A673 (cell line): ENCODE measurements around the gene PCP2. TPM values are rescaled to one million over a fixed set of nuclear protein-coding genes. Genes with fewer than 3 reads are reported as not detected.
"Not testable (repeated sequence)": the region's sequence is repeated elsewhere in the genome, so short reads cannot be mapped to it uniquely, and the experiment has no call there.

Experiments
- BruUV-seq: library from RNA; stranded (reverse); fragments of 400-500 nt; replicated peaks from 2 replicates; lab custom pipeline; 2021; lab: Mats Ljungman, UMichigan
- CTCF ChIA-PET: fragments of 300-600 bp; sonication (Branson Sonifier 250); formaldehyde crosslinking; loops from one replicate; lab custom pipeline; 2022; ENCODE audit warnings: antibody characterized with exemption; lab: Charles Lee
- POLR2A ChIA-PET: fragments of 300-600 bp; sonication (Branson Sonifier 250); formaldehyde crosslinking; loops from one replicate; lab custom pipeline; 2022; ENCODE audit warnings: antibody characterized with exemption; ENCODE audit not compliant: low non-redundant PET; lab: Charles Lee
- DNase-seq: peaks from one replicate; pipeline ENCODE4 v3.0.0-alpha.2; 2015; ENCODE audit warnings: low spot score
- H3K27ac ChIP-seq: fragments of 200-600 bp; sonication (generic); 2 replicates; pipeline ENCODE4 v1.5.1; 2016; ENCODE audit warnings: mixed run types, low read depth, mild to moderate bottlenecking, mixed read lengths, antibody characterized with exemption, low read length; ENCODE audit not compliant: poor library complexity, severe bottlenecking
- H3K27me3 ChIP-seq: fragments of 200-600 bp; sonication (generic); replicated peaks from 2 replicates; pipeline ENCODE4 v1.6.1; 2017; ENCODE audit warnings: mixed run types, low read depth, mild to moderate bottlenecking, mixed read lengths, antibody characterized with exemption, low read length; ENCODE audit not compliant: insufficient read depth, poor library complexity
- H3K36me3 ChIP-seq: fragments of 200-600 bp; sonication (generic); 2 replicates; pipeline ENCODE4 v1.6.1; 2016; ENCODE audit warnings: mixed run types, mild to moderate bottlenecking, mixed read lengths, antibody characterized with exemption, low read length; ENCODE audit not compliant: insufficient read depth, poor library complexity, severe bottlenecking
- H3K4me1 ChIP-seq: fragments of 200-600 bp; sonication (generic); 2 replicates; pipeline ENCODE4 v1.6.1; 2017; ENCODE audit warnings: mixed run types, mild to moderate bottlenecking, mixed read lengths, antibody characterized with exemption, low read length; ENCODE audit not compliant: insufficient read depth, poor library complexity, severe bottlenecking
- H3K4me3 ChIP-seq: fragments of 200-600 bp; sonication (generic); 2 replicates; pipeline ENCODE4 v1.5.1; 2016; ENCODE audit warnings: low read depth, mixed run types, mild to moderate bottlenecking, mixed read lengths, low read length; ENCODE audit not compliant: poor library complexity, severe bottlenecking
- H3K9me3 ChIP-seq: fragments of 200-600 bp; sonication (generic); 2 replicates; pipeline ENCODE4 v1.6.1; 2016; ENCODE audit warnings: mixed run types, low read depth, mild to moderate bottlenecking, mixed read lengths, antibody characterized with exemption, low read length; ENCODE audit not compliant: poor library complexity, severe bottlenecking
- CTCF ChIP-seq: fragments of 300-800, 200-600 bp; sonication (generic); conservative IDR thresholded peaks from 2 replicates; pipeline ENCODE4 v1.5.1; 2017; ENCODE audit warnings: low read depth, mild to moderate bottlenecking, antibody characterized with exemption, low read length, moderate library complexity, mixed read lengths
- EZH2 ChIP-seq: fragments of 200-600 bp; sonication (generic); IDR thresholded peaks from 2 replicates; pipeline ENCODE4 v1.6.1; 2017; ENCODE audit warnings: borderline replicate concordance, low read depth, mild to moderate bottlenecking, mixed read lengths, antibody characterized with exemption, low read length; ENCODE audit not compliant: poor library complexity, severe bottlenecking
- intact Hi-C: fragments of 100-400 bp; cut with micrococcal nuclease; formaldehyde crosslinking; loops from one replicate; pipeline ENCODE4 v1.10.0; 2022; ENCODE audit not compliant: unreplicated experiment
- total RNA-seq: library from RNA; stranded (reverse); gene quantifications from 2 replicates; pipeline ENCODE4 v1.2.3, GENCODE V29; 2021

Gene PCP2
- total RNA-seq, 1 experiment from 2014 or later, result not detected

DNA sequence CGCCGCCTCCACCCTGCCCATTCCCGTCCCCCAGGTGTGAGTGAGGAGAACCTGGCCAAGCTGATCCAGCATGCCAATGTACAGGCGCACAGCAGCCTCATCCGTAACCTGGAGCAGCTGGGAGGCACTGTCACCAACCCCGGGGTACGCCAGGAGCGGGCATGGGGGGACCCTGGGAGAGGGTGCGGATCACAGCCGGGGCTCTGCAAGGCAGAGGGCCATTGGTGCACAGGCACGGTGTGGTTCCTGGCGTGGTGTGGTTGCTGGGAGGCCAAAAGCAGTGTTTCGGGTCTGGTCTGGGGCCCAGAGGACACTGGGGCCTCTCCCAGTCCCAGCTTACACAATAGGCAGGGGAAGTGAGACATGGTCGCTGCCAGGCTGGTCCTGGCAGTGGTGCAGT lies 11.6 kb upstream of the PCP2 start:
- no peaks in the 10 kb centered on the region for H3K4me1 ChIP-seq
- ChIA-PET CTCF (interaction anchor here (1.3 kb wide), 1 partner anchor 77 kb away, joined by 4 read pairs; no protein-coding TSS in a partner anchor), POLR2A (no interaction called here)
- H3K27me3 ChIP-seq, result no peaks in the 10 kb centered on the region
- H3K9me3 ChIP-seq, result no peaks in the 10 kb centered on the region
- intact Hi-C loops, result no loop called here
- H3K36me3 ChIP-seq, result no peaks in the 10 kb centered on the region
- no peak overlapping the region for H3K27ac ChIP-seq
- no peak for DNase-seq
- H3K4me3 ChIP-seq, result no peak overlapping the region
- no peak for TF ChIP-seq EZH2
- TF ChIP-seq CTCF, result no peak
- no TSS peak for BruUV-seq

- no peaks in the 10 kb centered on the region for H3K4me1 ChIP-seq
- BruUV-seq, result no TSS peak
- H3K27ac ChIP-seq, result no peak overlapping the region
- POLR2A ChIA-PET, result no interaction called here
- no peaks in the 10 kb centered on the region for H3K9me3 ChIP-seq
- no peaks in the 10 kb centered on the region for H3K27me3 ChIP-seq
- TF ChIP-seq EZH2 (no peak), CTCF (no peak)
- CTCF ChIA-PET, result interaction anchor here (1.3 kb wide), 1 partner anchor 76 kb away, joined by 4 read pairs; no protein-coding TSS in a partner anchor
- no peaks in the 10 kb centered on the region for H3K36me3 ChIP-seq
- H3K4me3 ChIP-seq, result no peak overlapping the region
- no peak for DNase-seq
- intact Hi-C loops, result no loop called here
These were observed 11.0 kb upstream of the PCP2 start for GRCh38 chr19:7644550-7644877.

DNA sequence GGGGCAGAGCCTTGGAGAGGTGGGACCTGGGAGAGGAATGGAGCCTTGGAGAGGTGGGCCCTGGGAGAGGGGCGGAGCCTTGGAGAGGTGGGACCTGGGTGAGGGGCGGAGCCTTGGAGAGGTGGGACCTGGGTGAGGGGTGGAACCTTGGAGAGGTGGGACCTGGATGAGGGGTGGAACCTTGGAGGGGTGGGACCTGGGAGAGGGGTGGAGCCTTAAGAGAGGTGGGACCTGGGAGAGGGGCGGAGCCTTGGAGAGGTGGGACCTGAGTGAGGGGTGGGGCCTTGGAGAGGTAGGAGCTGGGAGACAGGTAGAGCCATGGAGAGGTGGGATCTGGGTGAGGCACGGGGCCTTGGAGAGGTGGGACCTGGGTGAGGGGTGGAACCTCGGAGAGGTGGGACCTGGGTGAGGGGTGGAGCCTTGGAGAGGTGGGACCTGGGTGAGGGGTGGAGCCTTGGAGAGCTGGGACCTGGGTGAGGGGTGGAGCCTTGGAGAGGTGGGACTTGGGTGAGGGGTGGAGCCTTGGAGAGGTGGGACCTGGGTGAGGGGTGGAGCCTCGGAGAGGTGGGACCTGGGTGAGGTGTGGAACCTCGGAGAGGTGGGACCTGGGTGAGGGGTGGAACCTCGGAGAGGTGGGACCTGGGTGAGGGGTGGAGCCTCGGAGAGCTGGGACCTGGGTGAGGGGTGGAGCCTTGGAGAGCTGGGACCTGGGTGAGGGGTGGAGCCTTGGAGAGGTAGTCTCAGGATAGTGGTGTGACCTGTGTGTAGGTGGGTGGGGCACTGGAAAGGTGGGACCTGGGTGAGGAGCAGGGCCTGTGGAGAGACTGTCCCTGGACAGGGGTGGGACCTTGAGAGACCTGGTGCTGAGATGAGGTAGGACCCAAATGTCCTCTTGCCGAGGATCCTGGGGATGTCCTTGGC lies 10.4 kb upstream of the PCP2 start:
- H3K9me3 ChIP-seq, H3K27ac ChIP-seq, H3K4me1 ChIP-seq, H3K4me3 ChIP-seq, H3K36me3 ChIP-seq, H3K27me3 ChIP-seq, intact Hi-C loops, BruUV-seq: not testable (repeated sequence)
- ChIA-PET POLR2A (interaction anchor here (0.6 kb wide), 1 partner anchor 14 kb away, joined by 3 read pairs; the partner anchor contains the start of genes PET100 and XAB2), CTCF (interaction anchor here (1.3 kb wide), 1 partner anchor 75 kb away, joined by 4 read pairs; no protein-coding TSS in a partner anchor)
- peak; percentile 33 for DNase-seq
